GM13977 (cell line): Measurements from ENCODE around the gene TBX2.

Experiments
- DNase-seq: peaks from one replicate; pipeline ENCODE4 v3.0.0; 2012; ENCODE audit warnings: low spot score
- in situ Hi-C: fragments of 300-500 bp; cut with MboI; formaldehyde crosslinking; loops from one replicate; pipeline ENCODE4 v1.12.0; 2022; ENCODE audit warnings: low sequenced_read_pairs, low pct_unique_long_range_greater_than_20kb, mixed read lengths, inconsistent platforms; ENCODE audit not compliant: unreplicated experiment
- TF ChIP-seq, protein P1 (sequence below): IDR thresholded peaks from 2 replicates; pipeline ENCODE4 v1.5.1; 2012; ENCODE audit warnings: mild to moderate bottlenecking, control low read depth; ENCODE audit not compliant: insufficient read depth; ENCODE audit errors: extremely low read depth, missing control alignments

The TBX2 gene

DNA sequence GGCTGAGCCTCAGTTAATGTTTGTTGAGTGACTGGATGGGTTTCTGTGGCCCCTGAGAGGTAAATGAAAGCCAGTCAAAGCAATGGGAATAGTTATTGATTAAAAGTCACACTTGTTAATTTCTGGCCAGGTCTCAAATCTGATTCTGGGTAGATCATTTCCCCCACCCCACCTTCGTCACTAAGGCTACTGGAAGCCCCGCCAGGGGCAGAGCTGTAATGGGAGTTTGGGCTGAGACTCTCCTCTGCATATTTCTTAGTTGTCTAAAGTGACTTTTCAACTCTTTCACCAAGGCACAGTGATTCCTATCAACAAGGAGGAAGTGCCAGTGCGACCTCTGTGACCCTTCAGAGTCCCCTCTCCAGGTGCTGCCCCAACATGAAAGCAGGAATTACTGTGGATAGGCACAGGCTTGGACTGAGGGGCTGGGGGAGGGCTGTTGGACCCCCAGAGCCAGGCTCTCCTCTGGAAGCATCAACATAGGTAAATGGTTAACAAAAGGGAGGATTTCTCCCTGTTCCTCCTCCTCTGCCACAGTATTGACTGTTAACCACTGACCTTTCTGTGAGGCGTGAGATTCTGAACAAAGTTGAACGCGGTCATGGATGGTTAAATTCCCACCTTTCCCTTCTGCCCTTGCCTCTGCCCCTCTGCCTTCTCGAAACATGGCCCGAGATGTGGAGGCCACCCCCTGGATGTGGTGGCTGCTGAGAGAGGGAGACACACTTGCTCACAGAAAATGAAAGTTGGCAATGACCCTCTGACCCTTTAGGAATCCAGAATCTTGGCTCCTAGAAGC is 20.8 kb upstream of the TBX2 start:
- in situ Hi-C loops = no loop called here
- TF ChIP-seq, protein P1, sequence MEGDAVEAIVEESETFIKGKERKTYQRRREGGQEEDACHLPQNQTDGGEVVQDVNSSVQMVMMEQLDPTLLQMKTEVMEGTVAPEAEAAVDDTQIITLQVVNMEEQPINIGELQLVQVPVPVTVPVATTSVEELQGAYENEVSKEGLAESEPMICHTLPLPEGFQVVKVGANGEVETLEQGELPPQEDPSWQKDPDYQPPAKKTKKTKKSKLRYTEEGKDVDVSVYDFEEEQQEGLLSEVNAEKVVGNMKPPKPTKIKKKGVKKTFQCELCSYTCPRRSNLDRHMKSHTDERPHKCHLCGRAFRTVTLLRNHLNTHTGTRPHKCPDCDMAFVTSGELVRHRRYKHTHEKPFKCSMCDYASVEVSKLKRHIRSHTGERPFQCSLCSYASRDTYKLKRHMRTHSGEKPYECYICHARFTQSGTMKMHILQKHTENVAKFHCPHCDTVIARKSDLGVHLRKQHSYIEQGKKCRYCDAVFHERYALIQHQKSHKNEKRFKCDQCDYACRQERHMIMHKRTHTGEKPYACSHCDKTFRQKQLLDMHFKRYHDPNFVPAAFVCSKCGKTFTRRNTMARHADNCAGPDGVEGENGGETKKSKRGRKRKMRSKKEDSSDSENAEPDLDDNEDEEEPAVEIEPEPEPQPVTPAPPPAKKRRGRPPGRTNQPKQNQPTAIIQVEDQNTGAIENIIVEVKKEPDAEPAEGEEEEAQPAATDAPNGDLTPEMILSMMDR = no peak

DNA sequence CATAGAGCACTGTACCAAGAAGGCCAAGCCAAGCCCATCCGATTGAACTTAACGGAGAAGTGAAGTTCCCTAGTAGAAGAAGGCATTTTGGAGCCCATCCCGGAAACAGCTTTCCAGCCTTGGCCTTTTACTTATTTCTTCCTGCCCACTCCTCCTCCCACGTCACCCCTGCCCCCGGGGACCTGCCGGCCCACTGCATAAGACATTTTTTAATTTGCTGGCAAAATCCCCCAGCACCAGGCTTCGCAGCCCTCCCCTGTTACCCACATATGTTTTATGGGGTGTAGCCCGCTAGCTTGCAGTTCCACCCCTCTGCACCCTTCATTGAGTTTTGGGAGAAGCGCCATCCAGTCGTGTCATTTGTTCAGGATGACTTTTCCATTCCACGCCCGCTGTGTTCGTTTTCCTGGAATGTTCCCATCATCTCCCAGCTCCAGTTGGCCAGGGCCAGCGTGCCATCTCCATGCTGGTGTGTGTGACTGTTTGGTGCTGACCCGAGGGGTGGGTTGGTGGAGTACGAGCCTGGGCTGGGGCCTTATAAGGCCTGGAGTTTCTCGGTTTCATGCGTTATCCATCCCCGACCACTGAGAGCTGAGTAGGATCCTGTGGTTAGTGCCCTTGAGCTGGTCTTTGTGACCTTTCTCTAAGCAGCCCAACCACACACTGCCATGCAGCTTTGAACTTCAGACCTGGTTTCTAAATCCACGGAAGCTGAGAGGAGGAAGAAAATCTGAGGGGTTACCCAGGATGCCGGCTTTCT is 20.0 kb upstream of the TBX2 start:
- in situ Hi-C loops = loop anchor here (10.0 kb wide), 1 partner anchor 395 kb away; no protein-coding TSS in a partner anchor
- TF ChIP-seq, protein P1 = no peak

More for the DNA sequence above, 20.8 kb upstream of the TBX2 start:
- no peak for DNase-seq

DNA sequence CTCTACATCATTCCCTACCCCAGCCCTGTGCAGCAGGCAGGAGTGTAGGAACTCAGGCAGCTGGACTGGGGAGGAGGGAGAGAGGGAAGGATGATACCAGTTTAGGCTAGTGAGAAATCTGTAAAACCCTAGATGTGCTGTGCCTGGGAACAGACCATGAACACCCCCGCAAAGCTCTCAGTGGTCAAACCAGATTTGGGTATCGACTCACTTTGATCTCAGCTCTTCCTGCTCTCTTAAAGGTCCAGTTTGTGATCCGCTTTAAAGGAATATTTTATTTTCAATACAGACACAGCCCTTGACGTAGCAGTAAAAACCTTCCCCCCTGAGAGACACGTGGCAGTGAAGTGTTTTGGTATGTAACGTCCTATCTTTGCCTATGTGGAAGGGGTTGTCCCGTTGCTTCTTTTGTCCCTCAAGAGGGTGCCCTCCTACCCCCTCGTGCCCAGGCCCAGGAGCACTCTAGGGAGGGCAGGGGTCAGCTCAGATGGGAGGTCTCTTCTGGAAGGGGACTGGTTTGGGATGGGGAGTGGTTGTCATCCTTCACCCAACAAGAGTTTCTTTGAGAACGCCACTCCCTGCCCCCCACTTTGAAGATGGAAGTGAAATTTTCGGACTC is 19.3 kb upstream of the TBX2 start:
- TF ChIP-seq, protein P1 = no peak
- in situ Hi-C loops = loop anchor here (10.0 kb wide), 1 partner anchor 396 kb away; no protein-coding TSS in a partner anchor
- no peak for DNase-seq

More for the DNA sequence above, 20.0 kb upstream of the TBX2 start:
- DNase-seq = no peak

DNA sequence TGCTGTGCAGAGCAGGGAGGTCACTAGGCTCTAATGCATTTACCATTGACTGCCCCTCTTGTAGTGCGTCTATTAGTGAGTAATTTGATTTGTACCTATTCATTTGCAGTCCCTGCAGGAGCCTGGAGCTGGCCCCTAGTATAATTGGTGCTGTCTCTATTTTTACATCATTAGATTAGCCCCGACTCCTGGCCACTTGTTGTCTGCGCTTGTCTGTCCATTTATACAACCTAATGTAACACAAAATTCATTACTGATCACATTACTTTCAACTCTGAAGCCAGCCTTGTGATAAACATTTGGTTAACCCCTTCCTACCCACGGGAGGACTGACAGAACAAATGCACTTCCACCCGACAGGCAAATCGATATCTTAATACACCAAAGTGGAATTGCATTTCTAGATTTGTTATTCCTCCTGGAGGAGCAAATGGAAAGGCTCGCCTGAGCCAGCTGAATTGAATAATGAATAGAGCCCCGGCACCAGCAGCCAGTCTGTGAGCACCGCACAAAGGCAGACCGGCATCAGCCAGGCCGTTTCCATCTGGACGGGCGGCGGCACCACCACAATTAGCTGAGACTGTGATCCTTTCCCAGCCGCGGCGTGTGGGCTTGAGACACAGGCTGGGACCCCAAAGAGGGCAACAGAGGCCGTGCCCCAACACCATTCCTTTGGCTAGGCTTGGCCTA is 18.7 kb upstream of the TBX2 start:
- in situ Hi-C loops = loop anchor here (10.0 kb wide), 1 partner anchor 396 kb away; no protein-coding TSS in a partner anchor
- no peak for DNase-seq
- TF ChIP-seq, protein P1 = no peak

DNA sequence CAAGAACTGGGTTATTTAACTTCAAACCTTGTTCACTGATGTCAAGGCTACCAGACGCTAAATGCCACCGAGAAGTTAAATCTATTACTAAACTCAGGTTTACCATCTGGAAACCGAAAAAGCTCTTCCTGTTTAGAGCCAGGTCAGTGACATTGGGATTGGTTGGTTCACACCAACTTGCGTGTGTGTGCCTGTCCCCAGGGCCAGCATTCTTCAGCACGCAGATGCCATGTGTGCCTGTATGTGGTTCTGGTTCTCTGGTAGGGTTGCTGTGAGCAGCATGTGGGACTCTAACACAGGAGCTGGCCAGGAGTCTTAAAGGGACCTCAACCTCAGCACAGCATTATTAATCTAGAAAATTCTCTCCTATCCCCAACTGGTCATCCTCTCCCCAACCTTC is 18.1 kb upstream of the TBX2 start:
- in situ Hi-C loops = loop anchor here (10.0 kb wide), 1 partner anchor 397 kb away; no protein-coding TSS in a partner anchor
- TF ChIP-seq, protein P1 = no peak
- no peak for DNase-seq
